H1 (cell line): ENCODE data around the gene CNFN. TPM values are rescaled to one million over a fixed set of nuclear protein-coding genes. Genes with fewer than 3 reads are reported as not detected.

Experiments
- CTCF ChIA-PET: fragments of 300-600 bp; sonication (Branson Sonifier 250); formaldehyde crosslinking; loops from one replicate; lab custom pipeline; 2021; ENCODE audit not compliant: partially characterized antibody; lab: Charles Lee
- POLR2A ChIA-PET: fragments of 300-600 bp; sonication (Branson Sonifier 250); formaldehyde crosslinking; loops from one replicate; lab custom pipeline; 2021; ENCODE audit warnings: inconsistent platforms; ENCODE audit not compliant: partially characterized antibody; lab: Charles Lee
- DNase-seq, 2 experiments: peaks; one replicate each; pipeline versions ENCODE4 v3.0.0 to v3.0.0-alpha.2; 2010 to 2022; ENCODE audit warnings: low spot score in 2 of 2, low read depth in 1 of 2, mixed read lengths in 1 of 2
- FAIRE-seq: peaks from 2 replicates; lab custom pipeline; 2011; peaks lifted over from hg19 to GRCh38; lab: Jason Lieb, UNC
- H2AFZ ChIP-seq: 2 replicates; pipeline ENCODE4 v1.8.1; 2012; ENCODE audit warnings: low read length, inconsistent platforms
- H2AK5ac ChIP-seq: 2 replicates; pipeline ENCODE4 v1.6.1; 2013; ENCODE audit warnings: low read depth, low read length
- H2BK120ac ChIP-seq: replicated peaks from 2 replicates; pipeline ENCODE3; 2013; ENCODE audit warnings: low read depth, low read length, inconsistent platforms
- H2BK12ac ChIP-seq: 2 replicates; pipeline ENCODE4 v1.6.1; 2013; ENCODE audit warnings: low read depth, low read length
- H2BK15ac ChIP-seq: 2 replicates; pipeline ENCODE4 v1.6.1; 2013; ENCODE audit warnings: low read length
- H2BK20ac ChIP-seq: 2 replicates; pipeline ENCODE4 v1.6.1; 2013; ENCODE audit warnings: low read length
- H2BK5ac ChIP-seq: 2 replicates; pipeline ENCODE4 v1.6.1; 2013; ENCODE audit warnings: low read depth, low read length
- H3K14ac ChIP-seq: 2 replicates; pipeline ENCODE4 v1.6.1; 2013; ENCODE audit warnings: inconsistent platforms; ENCODE audit not compliant: insufficient read length
- H3K18ac ChIP-seq: 2 replicates; pipeline ENCODE4 v1.6.1; 2013; ENCODE audit warnings: low read length; ENCODE audit errors: extremely low read depth
- H3K23ac ChIP-seq: 2 replicates; pipeline ENCODE4 v1.6.1; 2013; ENCODE audit warnings: inconsistent platforms; ENCODE audit not compliant: insufficient read length
- H3K23me2 ChIP-seq: 2 replicates; pipeline ENCODE4 v1.6.1; 2013; ENCODE audit warnings: low read depth, low read length
- H3K27ac ChIP-seq: 2 replicates; pipeline ENCODE4 v1.6.1; 2011; ENCODE audit warnings: low read depth, low read length, inconsistent platforms
- H3K27me3 ChIP-seq, 4 experiments: replicated peaks in 1 of 4; 1 replicate in 1 of 4; 2 replicates in 3 of 4; pipeline versions ENCODE4 v1.6.1 to v1.8.1; 2011 to 2013; ENCODE audit warnings: low read length in 3 of 4, mild to moderate bottlenecking in 3 of 4, inconsistent platforms in 2 of 4, mixed read lengths in 2 of 4, moderate library complexity in 1 of 4; ENCODE audit not compliant: control insufficient read depth in 3 of 4, insufficient read depth in 3 of 4; ENCODE audit errors: extremely low read depth in 1 of 4
- H3K36me3 ChIP-seq, 4 experiments: 2 replicates each; pipeline versions ENCODE4 v1.6.1 to v1.8.1; 2011 to 2013; ENCODE audit warnings: mild to moderate bottlenecking in 4 of 4, low read length in 3 of 4, moderate library complexity in 2 of 4, control low read depth in 1 of 4, inconsistent platforms in 1 of 4; ENCODE audit not compliant: insufficient read depth in 4 of 4, control insufficient read depth in 2 of 4
- H3K4ac ChIP-seq: replicated peaks from 2 replicates; pipeline ENCODE3; 2013; ENCODE audit warnings: low read length, low read depth, mixed read lengths, inconsistent platforms; ENCODE audit not compliant: insufficient read length
- H3K4me1 ChIP-seq, 4 experiments: replicated peaks in 1 of 4; 1 replicate in 1 of 4; 2 replicates in 3 of 4; pipeline versions ENCODE4 v1.6.1 to v1.8.1; 2011 to 2013; ENCODE audit warnings: low read length in 3 of 4, inconsistent platforms in 2 of 4, mixed read lengths in 1 of 4; ENCODE audit not compliant: insufficient read depth in 4 of 4, control insufficient read depth in 3 of 4
- H3K4me2 ChIP-seq, 2 experiments: 2 replicates each; pipeline versions ENCODE4 v1.6.1 to v1.8.1; 2011 to 2013; ENCODE audit warnings: low read depth in 2 of 2, low read length in 2 of 2, control low read depth in 1 of 2, inconsistent platforms in 1 of 2, mild to moderate bottlenecking in 1 of 2; ENCODE audit not compliant: insufficient read depth in 1 of 2
- H3K4me3 ChIP-seq, 4 experiments: fragments of 200-600, 300-600 bp in 1 of 4; sonication (generic), shearing (Covaris generic), sonication (Bioruptor Twin) in 1 of 4; 2 replicates each; pipeline versions ENCODE4 v1.5.1 to v1.8.1; 2011 to 2016; ENCODE audit warnings: low read length in 4 of 4, low read depth in 3 of 4, control low read depth in 2 of 4, inconsistent platforms in 2 of 4, mild to moderate bottlenecking in 2 of 4, mixed read lengths in 1 of 4, moderate library complexity in 1 of 4; ENCODE audit not compliant: insufficient read depth in 2 of 4; ENCODE audit errors: extremely low read depth in 1 of 4
- H3K56ac ChIP-seq: replicated peaks from 2 replicates; pipeline ENCODE3; 2013; ENCODE audit warnings: low read depth, mild to moderate bottlenecking, mixed read lengths, low read length, inconsistent platforms; ENCODE audit not compliant: insufficient read length
- H3K79me1 ChIP-seq: 2 replicates; pipeline ENCODE4 v1.6.1; 2013; ENCODE audit warnings: low read depth, low read length, control low read depth
- H3K79me2 ChIP-seq, 2 experiments: 2 replicates each; pipeline versions ENCODE4 v1.6.1 to v1.8.1; 2012 to 2013; ENCODE audit warnings: low read length in 2 of 2, mild to moderate bottlenecking in 2 of 2, inconsistent platforms in 1 of 2; ENCODE audit not compliant: insufficient read depth in 2 of 2, control insufficient read depth in 1 of 2
- H3K9ac ChIP-seq, 4 experiments: replicated peaks in 1 of 4; 1 replicate in 1 of 4; 2 replicates in 3 of 4; pipeline versions ENCODE4 v1.6.1 to v1.8.1; 2011 to 2013; ENCODE audit warnings: low read depth in 3 of 4, low read length in 3 of 4, control low read depth in 2 of 4, mild to moderate bottlenecking in 2 of 4, moderate library complexity in 2 of 4, inconsistent platforms in 1 of 4; ENCODE audit errors: extremely low read depth in 1 of 4
- H3K9me3 ChIP-seq, 2 experiments: 2 replicates each; pipeline versions ENCODE4 v1.6.1 to v1.8.1; 2012 to 2013; ENCODE audit warnings: mild to moderate bottlenecking in 2 of 2, moderate library complexity in 2 of 2, control low read depth in 1 of 2, inconsistent platforms in 1 of 2, low read depth in 1 of 2, low read length in 1 of 2, mixed read lengths in 1 of 2; ENCODE audit not compliant: insufficient read depth in 2 of 2
- H4K20me1 ChIP-seq, 2 experiments: replicated peaks in 1 of 2; 2 replicates each; pipeline versions ENCODE3 to v1.8.1; 2011 to 2013; ENCODE audit warnings: inconsistent platforms in 2 of 2, low read length in 2 of 2, mild to moderate bottlenecking in 1 of 2; ENCODE audit not compliant: insufficient read depth in 2 of 2, control insufficient read depth in 1 of 2
- H4K5ac ChIP-seq: 2 replicates; pipeline ENCODE4 v1.6.1; 2013; ENCODE audit warnings: low read length, low read depth, mixed read lengths, inconsistent platforms; ENCODE audit not compliant: insufficient read length
- H4K8ac ChIP-seq: 2 replicates; pipeline ENCODE4 v1.8.0; 2013; ENCODE audit warnings: mild to moderate bottlenecking, moderate library complexity, low read length, inconsistent platforms; ENCODE audit not compliant: insufficient read depth; ENCODE audit errors: extremely low read depth
- H4K91ac ChIP-seq: replicated peaks from 2 replicates; pipeline ENCODE3; 2013; ENCODE audit warnings: low read length, mixed read lengths, inconsistent platforms; ENCODE audit not compliant: insufficient read length
- EZH2 ChIP-seq: fragments of 200-600 bp; sonication (generic); IDR thresholded peaks from 2 replicates; pipeline ENCODE4 v1.7.1; 2012; ENCODE audit warnings: low read depth, mild to moderate bottlenecking, moderate library complexity, low read length, inconsistent platforms; ENCODE audit not compliant: severe bottlenecking
- HDAC6 ChIP-seq: IDR thresholded peaks from one replicate; pipeline ENCODE4 v1.7.1; 2012; ENCODE audit warnings: low read depth, mild to moderate bottlenecking, inconsistent platforms, low read length, moderate library complexity
- ZNF274 ChIP-seq: IDR thresholded peaks from 2 replicates; pipeline ENCODE4 v1.7.0; 2012; ENCODE audit warnings: low read length, borderline replicate concordance; ENCODE audit errors: extremely low read depth
- WGBS, 2 experiments: shearing (Covaris generic) in 1 of 2; methylation state at CpG; one replicate each; pipeline versions ENCODE4 v1.1.6 to v1.1.7; 2013 to 2015; ENCODE audit warnings: low lambda C conversion rate in 2 of 2, mixed read lengths in 2 of 2, inconsistent platforms in 1 of 2, low coverage in 1 of 2, missing lambda C conversion rate in 1 of 2; ENCODE audit not compliant: insufficient replicate concordance in 2 of 2, insufficient coverage in 1 of 2, insufficient read length in 1 of 2; ENCODE audit errors: extremely low coverage in 1 of 2, missing lambda C conversion rate in 1 of 2; 5-methylcytosine and 5-hydroxymethylcytosine counted together
- polyA plus RNA-seq, 7 experiments: library from polyadenylated mRNA; depleted of rRNA in 3 of 7; stranded (reverse) in 5 of 7; unstranded in 2 of 7; fragments of >200 nt in 5 of 7; fragments of 200-250 nt in 2 of 7; gene quantifications; 1 replicate in 5 of 7; 2 replicates in 1 of 7; 4 replicates in 1 of 7; pipeline versions ENCODE4 v1.2.1 to v1.2.3, GENCODE V29; 2011 to 2013; ENCODE audit warnings: missing spikeins in 2 of 7, mixed read lengths in 2 of 7
- total RNA-seq: library from RNA; stranded (reverse); fragmentation: NEBNext Ultra II Directional; extraction: Animal tissue kit (Norgen Biotek cat#: 25700); gene quantifications from 2 replicates; pipeline ENCODE4 v1.2.1, GENCODE V29; 2021

The CNFN gene
- total and polyA plus RNA-seq, 2 of the 8 experiments (the other 6 are each of a cell fraction or from before 2014, with no cell fraction given): 8.9 to 31.5 TPM

GRCh38 chr19:42376177-42376555 lies 13.9 kb downstream of the CNFN start:
- DNase-seq (no peak), FAIRE-seq (no peak)
- Histone ChIP-seq H2BK20ac (no peak overlapping the region), H3K14ac (no peak overlapping the region), H3K4ac (no peak overlapping the region), H2BK15ac (no peak overlapping the region), H4K91ac (no peak overlapping the region), H3K4me1 (peaks cover 3 to 5% (median 4%) of the 10 kb centered on the region in 4 experiments), H3K18ac (no peak overlapping the region), H3K23me2 (no peaks in the 10 kb centered on the region; the same call in 1 of the 2 replicates), H3K9me3 (no peaks in the 10 kb centered on the region), H3K79me2 (no peaks in the 10 kb centered on the region), H2BK12ac (no peak overlapping the region), H3K79me1 (no peaks in the 10 kb centered on the region; the same call in 1 of the 2 replicates), H4K5ac (no peak overlapping the region), H2BK5ac (no peak overlapping the region; the same call in 1 of the 2 replicates), H3K23ac (no peak overlapping the region), H2AK5ac (no peak overlapping the region), H3K56ac (no peak overlapping the region), H2BK120ac (no peak overlapping the region), H3K27ac (no peak overlapping the region), H2AFZ (no peak overlapping the region), H3K36me3 (peaks cover 0 to 7% (median 0%) of the 10 kb centered on the region in 4 experiments; a peak in 3 of 8 replicates), H3K4me3 (no peak overlapping the region), H3K9ac (no peak overlapping the region), H3K27me3 (no peaks in the 10 kb centered on the region; a peak in 1 of 7 replicates), H3K4me2 (no peak overlapping the region), H4K20me1 (no peaks in the 10 kb centered on the region), H4K8ac (no peak overlapping the region)
- 96% methylated on average over 17 of the region's 17 CpGs; no CpG with 5 or more reads in 1 of the 2 experiments for WGBS, 2 experiments
- ChIA-PET CTCF (no interaction called here), POLR2A (interaction anchor here (1.0 to 1.6 kb wide), 3 partner anchors 11 to 1057 kb away, joined by 3 to 5 read pairs (median 4); no protein-coding TSS in a partner anchor)
- TF ChIP-seq HDAC6 (no peak), EZH2 (no peak), ZNF274 (no peak)
